PC-9 (cell line): ENCODE results near the gene DNTT.

ENCODE experiments used
- EZH2 ChIP-seq: fragments of 200-600 bp; sonication (generic); IDR thresholded peaks from 2 replicates; pipeline ENCODE4 v1.8.0; 2017; ENCODE audit warnings: antibody characterized with exemption, low read depth
- TF ChIP-seq, protein P1 (sequence below): fragments of 200-600 bp; sonication (generic); conservative IDR thresholded peaks from 2 replicates; pipeline ENCODE4 v1.6.1; 2017; ENCODE audit warnings: mixed run types, antibody characterized with exemption, mild to moderate bottlenecking, moderate library complexity

DNA sequence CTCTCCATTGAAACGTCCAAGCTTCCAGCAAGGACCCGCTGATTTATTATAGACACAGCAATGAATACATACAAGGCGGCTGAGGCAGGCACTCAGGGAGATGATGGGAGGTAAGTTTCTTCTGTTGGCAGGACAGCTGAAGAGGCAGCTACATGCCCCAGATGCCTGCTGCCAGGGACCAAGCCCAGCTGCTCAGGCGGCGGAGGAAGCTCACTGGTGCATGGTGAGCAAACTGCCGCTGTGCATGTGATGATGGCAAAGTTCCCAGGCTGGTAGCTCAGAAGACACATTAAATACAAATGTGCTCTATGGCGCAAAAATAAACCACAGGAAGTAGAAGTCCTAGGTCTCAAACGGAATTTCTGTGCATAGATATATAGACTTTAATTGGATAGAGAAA is 2.3 kb downstream of the DNTT start:
- TF ChIP-seq, protein P1, sequence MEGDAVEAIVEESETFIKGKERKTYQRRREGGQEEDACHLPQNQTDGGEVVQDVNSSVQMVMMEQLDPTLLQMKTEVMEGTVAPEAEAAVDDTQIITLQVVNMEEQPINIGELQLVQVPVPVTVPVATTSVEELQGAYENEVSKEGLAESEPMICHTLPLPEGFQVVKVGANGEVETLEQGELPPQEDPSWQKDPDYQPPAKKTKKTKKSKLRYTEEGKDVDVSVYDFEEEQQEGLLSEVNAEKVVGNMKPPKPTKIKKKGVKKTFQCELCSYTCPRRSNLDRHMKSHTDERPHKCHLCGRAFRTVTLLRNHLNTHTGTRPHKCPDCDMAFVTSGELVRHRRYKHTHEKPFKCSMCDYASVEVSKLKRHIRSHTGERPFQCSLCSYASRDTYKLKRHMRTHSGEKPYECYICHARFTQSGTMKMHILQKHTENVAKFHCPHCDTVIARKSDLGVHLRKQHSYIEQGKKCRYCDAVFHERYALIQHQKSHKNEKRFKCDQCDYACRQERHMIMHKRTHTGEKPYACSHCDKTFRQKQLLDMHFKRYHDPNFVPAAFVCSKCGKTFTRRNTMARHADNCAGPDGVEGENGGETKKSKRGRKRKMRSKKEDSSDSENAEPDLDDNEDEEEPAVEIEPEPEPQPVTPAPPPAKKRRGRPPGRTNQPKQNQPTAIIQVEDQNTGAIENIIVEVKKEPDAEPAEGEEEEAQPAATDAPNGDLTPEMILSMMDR: no peak
- no peak for TF ChIP-seq EZH2
